Stimulated activated CD4-positive, alpha-beta T cell treated with anti-CD3 and anti-CD28 coated beads, Interleukin-12 subunit alpha, Interleukin-12 subunit beta, amount 100 ng/mL, for 48 hours (primary cell): Measurements from ENCODE around the gene ZNF354B.
A peak's percentile ranks its signal among the peaks of the same experiment; 100 is the strongest.
"Not testable (repeated sequence)": the region's sequence is repeated elsewhere in the genome, so short reads cannot be mapped to it uniquely, and the experiment has no call there.

ENCODE experiments used
- DNase-seq, 3 donors: peaks; one replicate each; pipeline ENCODE4 v3.0.0-alpha.2; 2020; ENCODE audit warnings: low read depth in 2 of 3, low spot score in 1 of 3

ZNF354B gene

GRCh38 chr5:178859625-178860521 is at the start of gene ZNF354B:
Gene ZNF354B (plus strand): TSS chr5:178859953. CDS start chr5:178861048, 1,095 bp downstream.
- peak; percentile 74 to 82 (median 78) for DNase-seq

- DNase-seq: no peak
These were observed 42.2 kb upstream of the ZNF354B start for GRCh38 chr5:178817506-178817905.

- DNase-seq: no peak
These were observed 41.7 kb upstream of the ZNF354B start for GRCh38 chr5:178818094-178818493.

DNA sequence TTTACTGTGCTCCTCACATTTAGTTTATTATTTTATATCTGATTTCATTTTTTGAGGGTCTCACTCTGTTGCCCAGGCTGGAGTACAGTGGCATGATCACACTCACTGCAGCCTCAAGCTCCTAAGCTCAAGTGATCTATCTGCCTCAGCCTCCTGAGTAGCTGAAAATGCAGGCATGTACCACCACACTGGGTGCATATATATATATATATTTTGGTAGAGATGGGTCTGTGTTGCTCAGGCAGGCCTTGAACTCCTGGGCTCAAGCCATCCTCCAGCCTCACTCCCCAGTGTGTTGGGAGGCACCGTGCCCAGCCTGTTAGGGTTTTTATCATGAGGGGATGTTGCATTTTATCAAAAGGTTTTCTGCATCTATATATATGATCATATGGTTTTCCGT is 39.8 kb upstream of the ZNF354B start:
- DNase-seq: no peak

DNA sequence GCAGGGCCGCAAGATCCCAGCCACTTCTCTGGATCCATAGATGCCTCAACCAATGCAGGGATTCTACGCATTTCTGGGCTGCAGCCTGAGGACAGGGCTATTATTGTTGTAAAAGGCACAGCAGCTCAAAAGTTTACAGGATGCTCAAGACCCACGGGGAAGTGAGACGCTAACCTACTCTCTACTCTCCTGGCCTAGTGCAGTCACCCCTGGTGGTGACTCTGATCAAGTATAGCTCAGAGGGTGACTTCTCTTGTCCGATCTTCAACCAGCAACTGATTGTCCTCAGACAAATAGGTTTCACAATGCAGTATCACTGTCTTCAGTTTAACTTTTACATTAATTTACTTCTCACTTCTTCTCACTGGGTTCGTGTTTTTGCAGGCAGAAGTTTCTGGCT is 34.3 kb upstream of the ZNF354B start:
- DNase-seq: no peak

GRCh38 chr5:178826216-178826615 is 33.5 kb upstream of the ZNF354B start:
- no peak for DNase-seq

- no peak for DNase-seq
These were observed 32.1 kb upstream of the ZNF354B start for GRCh38 chr5:178827636-178828035.

DNA sequence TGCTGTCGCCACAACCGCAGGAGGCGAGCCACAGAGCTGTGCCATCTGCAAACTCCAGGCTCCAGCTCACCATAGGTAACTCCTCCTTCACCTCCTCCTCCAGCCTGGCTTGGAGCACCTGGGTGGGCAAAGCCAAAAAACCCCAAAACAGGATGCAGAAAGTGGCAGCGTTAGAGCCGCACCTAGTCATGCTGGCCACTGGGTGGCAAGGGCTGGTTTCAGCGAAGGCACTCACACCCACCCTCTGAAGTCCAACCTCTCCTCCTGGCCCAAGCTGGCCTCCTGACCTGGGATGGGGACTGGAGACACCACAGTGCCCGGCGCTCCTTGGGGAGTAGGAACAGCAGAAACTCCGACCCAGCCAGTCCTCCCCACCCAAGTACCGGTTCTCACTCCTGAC is 28.7 kb upstream of the ZNF354B start:
- no peak for DNase-seq

DNA sequence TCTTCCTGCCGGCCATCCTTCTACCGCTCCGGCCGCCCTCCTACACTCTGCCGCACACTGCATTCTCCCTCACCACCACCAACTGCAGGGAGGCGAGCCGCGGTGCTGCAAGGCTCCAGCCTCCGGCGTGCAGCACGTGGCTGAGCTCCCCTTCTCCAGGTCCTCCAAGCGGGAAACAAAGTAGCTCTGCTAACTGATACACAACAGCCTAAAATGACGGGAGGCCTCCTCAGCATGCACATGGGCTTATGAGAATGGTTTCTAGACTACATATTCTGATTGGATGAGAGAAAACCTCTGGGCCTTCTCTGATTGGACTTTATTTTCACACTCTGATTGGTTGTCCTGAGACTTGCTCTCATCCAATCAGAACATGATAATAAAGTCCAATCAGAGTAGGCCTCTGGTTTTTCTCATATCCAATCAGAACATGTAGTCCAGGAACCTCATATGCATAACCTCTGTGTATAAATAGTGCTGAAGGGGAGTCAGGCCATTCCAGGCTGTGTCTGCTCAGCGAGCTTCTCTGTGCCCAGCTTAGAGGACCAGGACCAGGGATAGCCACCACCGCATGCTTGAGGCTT is 27.0 kb upstream of the ZNF354B start:
- no peak for DNase-seq

DNA sequence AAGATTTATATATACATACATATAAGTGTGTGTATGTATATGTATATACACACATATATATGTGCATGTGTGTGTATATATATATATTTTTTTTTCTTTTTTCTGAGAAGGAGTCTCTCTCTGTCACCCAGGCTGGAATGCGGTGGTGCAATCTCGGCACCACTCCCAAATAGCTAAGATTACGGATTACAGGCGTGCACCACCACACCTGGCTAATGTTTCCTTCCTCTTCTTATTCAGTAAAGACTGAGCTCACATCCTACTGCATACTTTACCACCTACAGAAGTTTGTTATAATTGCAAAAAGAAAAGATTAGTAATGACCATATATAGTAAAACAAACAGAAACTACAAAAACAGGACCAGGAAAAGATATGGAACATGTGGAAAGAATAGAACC is 23.1 kb upstream of the ZNF354B start:
- DNase-seq: no peak

GRCh38 chr5:178838695-178839318 is 20.9 kb upstream of the ZNF354B start:
- DNase-seq: not testable (repeated sequence)

- peak; percentile 22 to 34 (median 25) for DNase-seq
These were observed 20.4 kb upstream of the ZNF354B start for GRCh38 chr5:178839319-178839704.

GRCh38 chr5:178840399-178840798 is 19.4 kb upstream of the ZNF354B start:
- not testable (repeated sequence) for DNase-seq

- no peak for DNase-seq
These were observed 10.4 kb upstream of the ZNF354B start for GRCh38 chr5:178849316-178849715.

GRCh38 chr5:178851951-178852350 is 7.8 kb upstream of the ZNF354B start:
- no peak for DNase-seq

- no peak for DNase-seq
These were observed 5.5 kb upstream of the ZNF354B start for GRCh38 chr5:178854284-178854683.

- DNase-seq: not testable (repeated sequence)
These were observed 862 bp downstream of the ZNF354B start for GRCh38 chr5:178860615-178861014.

- DNase-seq: no peak
These were observed 1.9 kb downstream of the ZNF354B start for GRCh38 chr5:178861627-178862026.

DNA sequence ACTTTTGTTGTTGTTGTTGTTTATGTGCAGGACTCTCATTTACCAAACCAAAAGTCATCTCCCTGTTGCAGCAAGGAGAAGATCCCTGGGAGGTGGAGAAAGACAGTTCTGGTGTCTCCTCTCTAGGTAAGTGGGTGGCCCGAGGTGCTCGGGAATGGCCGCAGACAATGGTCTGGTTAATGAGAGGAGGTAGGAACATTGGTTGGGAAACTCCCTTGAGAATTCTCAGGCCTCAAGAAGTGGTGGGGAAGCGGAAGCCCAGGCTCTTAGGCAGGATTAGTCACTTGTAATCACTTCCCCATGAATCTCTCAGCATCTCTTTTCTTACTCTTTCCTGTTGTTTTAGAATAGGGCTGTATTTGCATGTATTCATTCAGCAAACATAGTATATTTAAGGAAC is 7.2 kb downstream of the ZNF354B start:
- DNase-seq: no peak

DNA sequence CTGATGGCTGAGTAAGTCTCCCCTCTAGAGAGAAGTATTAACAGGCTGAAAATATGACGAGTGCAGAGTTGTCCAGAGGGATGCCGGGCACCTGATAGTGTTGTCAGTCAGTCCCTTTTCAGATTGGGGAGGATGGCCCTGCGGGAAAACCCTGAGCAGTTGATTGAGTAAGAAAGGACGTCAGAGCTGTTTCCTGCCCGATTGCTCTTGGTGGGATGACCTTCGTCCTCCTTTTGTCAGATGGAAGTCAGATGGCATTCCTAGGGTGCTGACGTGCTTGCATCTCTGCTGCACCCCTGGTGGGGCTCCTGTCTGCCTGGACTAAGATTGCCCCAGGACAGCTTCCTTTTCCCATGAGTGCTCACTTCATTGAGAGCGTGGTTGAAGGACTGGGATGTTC is 9.8 kb downstream of the ZNF354B start:
- DNase-seq: no peak

- no peak for DNase-seq
These were observed 10.7 kb downstream of the ZNF354B start for GRCh38 chr5:178870411-178870810.

- DNase-seq: no peak
These were observed 12.5 kb downstream of the ZNF354B start for GRCh38 chr5:178872302-178872701.
